Subcutaneous adipose tissue (tissue), 4 donors: ENCODE results near the gene FCRL2. TPM values are rescaled to one million over a fixed set of nuclear protein-coding genes. Genes with fewer than 3 reads are reported as not detected.

Experiments used
- total RNA-seq, 4 donors: library from RNA; depleted of rRNA; stranded (reverse); fragments of >200 nt; gene quantifications; one replicate each; pipeline ENCODE4 v1.1.0, GENCODE V29; 2016
- TF ChIP-seq, protein P1 (sequence below): fragments of 450-650 bp; IDR thresholded peaks from one replicate; pipeline ENCODE4 v1.5.1; 2016; ENCODE audit warnings: low read depth, mild to moderate bottlenecking, control low read depth, antibody characterized with exemption, moderate library complexity

Gene FCRL2
- total RNA-seq, 4 donors from 2014 or later: not detected

DNA sequence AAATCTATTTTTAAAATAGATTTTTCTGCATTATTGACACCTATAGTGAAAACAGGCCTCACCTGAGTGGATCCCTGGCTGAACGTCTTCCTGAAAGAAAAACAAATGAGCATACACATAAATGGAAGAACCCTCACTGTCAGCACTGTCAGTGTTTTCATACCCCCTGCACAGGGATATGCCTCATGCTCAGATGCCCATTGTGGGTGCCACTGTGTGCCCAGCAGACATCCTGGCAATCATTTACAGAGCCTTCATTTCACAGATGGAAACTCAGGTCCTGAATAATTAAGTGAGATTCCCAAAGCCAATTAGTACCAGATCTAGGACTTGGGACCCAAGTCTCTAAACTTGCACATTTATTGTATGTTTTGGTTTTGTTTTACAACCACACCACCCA is 23.1 kb upstream of the FCRL2 start:
- TF ChIP-seq, protein P1, sequence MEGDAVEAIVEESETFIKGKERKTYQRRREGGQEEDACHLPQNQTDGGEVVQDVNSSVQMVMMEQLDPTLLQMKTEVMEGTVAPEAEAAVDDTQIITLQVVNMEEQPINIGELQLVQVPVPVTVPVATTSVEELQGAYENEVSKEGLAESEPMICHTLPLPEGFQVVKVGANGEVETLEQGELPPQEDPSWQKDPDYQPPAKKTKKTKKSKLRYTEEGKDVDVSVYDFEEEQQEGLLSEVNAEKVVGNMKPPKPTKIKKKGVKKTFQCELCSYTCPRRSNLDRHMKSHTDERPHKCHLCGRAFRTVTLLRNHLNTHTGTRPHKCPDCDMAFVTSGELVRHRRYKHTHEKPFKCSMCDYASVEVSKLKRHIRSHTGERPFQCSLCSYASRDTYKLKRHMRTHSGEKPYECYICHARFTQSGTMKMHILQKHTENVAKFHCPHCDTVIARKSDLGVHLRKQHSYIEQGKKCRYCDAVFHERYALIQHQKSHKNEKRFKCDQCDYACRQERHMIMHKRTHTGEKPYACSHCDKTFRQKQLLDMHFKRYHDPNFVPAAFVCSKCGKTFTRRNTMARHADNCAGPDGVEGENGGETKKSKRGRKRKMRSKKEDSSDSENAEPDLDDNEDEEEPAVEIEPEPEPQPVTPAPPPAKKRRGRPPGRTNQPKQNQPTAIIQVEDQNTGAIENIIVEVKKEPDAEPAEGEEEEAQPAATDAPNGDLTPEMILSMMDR: no peak

DNA sequence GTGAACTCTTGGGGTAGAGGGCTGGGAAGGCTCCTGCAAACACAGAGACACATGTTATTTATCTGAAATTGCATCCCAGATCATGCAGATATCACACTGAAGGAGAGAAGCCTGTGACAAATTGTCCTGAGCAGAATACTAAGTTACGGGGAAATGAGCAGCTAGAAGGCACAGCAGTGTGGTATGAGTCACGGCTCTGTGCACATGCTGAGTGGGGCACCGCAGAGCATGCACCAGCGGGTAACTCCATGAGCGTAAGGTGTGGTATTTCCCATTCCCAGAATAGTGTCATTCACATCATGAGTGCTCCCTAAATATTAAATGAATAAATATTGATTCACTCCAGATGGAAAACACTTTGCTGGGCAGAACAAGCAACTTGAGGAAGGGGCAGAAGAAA is 21.3 kb upstream of the FCRL2 start:
- TF ChIP-seq, protein P1: no peak

DNA sequence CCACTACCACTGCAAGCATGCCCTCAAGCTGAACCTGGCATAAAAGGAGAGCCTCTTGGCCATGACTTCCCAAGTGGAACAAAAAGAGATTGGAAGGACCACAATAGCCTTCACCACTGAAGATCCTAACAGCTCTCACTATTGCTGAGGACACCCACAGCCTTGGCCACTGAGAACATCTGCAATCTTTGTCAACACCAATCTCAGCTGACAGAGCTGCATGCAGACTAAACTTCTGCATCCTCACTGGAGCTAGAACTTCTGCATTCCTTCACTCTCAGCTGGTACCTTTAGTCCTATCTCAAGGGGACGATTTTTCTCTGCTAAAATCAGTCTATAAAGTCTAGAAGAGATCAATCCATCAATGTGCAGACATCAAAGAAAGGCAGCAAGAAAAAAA is 8.3 kb upstream of the FCRL2 start:
- TF ChIP-seq, protein P1: no peak

DNA sequence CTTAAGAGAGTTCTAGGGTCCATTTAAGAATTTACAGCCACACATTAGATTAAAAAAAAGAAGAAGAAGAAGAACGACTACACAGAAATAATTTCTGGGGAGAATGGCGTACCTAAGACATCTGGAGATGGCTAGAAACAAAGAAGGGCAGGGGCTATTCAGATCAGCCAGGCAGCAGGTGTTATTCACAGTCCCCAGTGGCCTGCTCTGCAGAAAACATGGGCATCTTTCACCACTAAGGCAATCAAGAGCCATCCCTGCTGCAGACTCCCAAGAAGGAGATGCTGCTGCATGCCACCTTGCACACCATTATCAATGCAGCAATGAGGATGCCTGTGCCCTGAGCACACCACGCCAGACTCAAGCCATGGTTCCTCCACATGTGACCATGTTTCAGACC is 7.9 kb upstream of the FCRL2 start:
- TF ChIP-seq, protein P1: no peak

DNA sequence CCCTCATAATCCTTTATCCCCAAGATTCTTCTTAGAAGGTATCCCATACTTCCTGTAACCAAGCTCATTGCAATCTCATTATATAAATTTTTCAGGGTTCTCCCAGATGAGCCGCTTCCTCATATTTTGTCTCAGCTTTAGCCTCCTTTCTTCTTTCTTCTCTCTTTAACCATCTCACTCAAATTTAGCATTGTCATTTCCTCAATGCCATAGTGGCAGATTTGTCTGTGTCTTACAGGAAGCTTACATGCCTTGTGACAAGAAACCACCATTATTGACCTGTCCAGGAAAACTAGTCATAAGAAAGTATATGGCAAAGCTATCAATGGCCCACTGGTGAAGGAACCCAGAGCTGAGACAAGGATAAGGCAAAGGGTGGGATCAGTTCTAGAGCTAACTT is 6.0 kb upstream of the FCRL2 start:
- TF ChIP-seq, protein P1: no peak

DNA sequence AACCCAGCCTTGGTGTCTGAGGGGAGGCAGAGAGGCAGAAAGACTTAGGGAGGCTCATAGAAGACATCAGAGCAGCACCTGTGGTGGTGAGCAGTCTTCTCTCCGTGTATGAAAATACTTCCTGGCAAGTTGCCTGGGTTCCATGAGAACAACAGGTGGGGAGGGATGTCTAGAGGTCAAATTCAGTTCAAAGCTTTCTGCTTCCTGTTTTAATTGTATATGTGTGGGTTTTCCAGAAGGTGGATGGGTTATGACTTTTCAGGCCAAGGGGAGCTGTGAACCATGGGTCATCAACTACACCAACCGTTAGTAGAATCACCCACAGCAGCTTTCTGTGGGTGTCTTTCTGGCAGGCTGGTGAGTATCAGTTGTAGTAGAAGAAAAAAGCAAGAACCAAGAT is 4.1 kb upstream of the FCRL2 start:
- TF ChIP-seq, protein P1: no peak

DNA sequence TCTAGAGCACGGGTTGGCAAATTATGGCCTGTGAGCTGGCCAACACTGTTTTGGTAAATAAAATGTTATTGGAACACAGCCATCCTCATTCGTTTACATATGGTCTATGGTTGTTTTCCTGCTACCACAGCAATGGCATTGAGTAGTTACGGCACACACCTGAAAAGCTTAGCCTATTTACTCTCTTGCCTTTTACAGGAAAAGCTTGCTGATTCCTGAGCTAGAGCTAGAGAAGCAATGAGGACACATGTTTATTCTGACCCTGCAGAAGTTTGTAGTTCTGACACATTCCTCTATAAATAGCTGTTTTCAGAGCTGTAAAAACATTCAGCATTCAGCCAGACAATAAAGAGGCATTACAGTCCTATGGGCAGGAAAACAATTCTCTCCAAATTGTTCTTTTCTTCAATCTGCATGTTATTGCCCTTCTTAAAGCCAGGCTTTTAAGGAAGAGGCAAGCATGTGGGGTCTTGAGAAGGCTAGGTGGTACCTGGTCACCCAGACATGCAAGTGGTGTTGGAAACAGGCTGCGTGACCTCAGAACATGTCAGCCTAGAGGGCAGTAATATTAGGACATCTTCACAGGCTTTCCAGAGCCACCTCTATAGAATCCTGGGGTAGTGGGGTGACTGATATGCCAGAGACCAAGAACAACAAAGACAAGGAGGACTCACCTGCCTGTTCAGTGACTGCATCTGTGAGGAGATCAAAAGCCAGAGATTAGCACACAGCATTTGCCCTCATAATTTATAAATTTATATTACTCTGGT is 1.6 kb downstream of the FCRL2 start:
- TF ChIP-seq, protein P1: no peak
